ENCODE results near the gene FHL2.

Gene FHL2, protein sequence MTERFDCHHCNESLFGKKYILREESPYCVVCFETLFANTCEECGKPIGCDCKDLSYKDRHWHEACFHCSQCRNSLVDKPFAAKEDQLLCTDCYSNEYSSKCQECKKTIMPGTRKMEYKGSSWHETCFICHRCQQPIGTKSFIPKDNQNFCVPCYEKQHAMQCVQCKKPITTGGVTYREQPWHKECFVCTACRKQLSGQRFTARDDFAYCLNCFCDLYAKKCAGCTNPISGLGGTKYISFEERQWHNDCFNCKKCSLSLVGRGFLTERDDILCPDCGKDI

DNA sequence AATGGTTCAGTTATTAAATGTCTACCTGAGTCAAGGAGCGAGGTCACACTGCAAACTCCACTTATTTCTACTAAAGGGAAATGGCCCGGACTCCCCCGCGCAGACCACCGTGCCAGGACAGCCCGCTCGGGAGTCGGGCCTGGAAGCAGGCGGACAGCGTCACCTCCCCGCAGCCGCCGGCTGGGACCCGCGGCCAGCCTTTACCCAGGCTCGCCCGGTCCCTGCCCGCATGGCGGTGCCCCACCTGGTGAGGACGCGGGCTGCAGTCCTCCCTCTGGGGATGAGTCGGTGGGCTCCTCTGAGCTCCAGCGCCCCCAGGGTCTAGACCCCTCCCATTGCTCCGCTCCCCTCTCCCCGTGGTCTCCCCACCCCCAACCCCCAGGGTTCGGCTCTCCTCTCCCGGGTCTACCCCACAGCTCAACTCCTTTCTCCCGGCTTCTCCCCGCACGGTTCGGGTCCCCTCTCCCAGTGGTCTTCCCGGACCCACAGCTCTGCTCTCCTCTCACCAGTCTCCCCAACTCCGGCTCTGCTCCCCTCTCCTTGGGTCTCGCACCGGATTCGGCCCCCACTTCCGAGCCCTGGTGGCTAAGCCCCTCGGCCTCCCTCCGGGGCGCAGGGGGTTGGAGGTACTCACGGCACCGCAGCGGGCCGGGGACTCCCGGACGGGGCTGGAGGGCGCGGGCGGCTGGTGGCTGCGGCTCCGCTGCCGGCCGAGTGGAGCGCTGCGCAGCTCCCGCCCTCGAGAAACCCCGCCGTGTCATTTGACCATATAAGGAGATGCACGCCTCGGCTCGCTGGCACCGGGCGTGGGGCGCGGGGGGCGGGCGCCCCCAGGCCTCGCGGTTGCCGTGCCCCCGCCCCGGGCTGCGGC lies at the start of gene FHL2:
Gene FHL2 (minus strand): TSS at position 716 of the 871 bp plus-strand sequence. CDS start 12,535 bp downstream, outside the sequence.
- no peak for FAIRE-seq
- DNase-seq (ENCODE audit: extremely low spot score, insufficient read length, low read depth): peak; percentile 44

GRCh38 chr2:105447476-105447875 lies 48.6 kb upstream of the FHL2 start:
- FAIRE-seq: no peak
- no peak for DNase-seq (ENCODE audit: extremely low spot score, insufficient read length, low read depth)

DNA sequence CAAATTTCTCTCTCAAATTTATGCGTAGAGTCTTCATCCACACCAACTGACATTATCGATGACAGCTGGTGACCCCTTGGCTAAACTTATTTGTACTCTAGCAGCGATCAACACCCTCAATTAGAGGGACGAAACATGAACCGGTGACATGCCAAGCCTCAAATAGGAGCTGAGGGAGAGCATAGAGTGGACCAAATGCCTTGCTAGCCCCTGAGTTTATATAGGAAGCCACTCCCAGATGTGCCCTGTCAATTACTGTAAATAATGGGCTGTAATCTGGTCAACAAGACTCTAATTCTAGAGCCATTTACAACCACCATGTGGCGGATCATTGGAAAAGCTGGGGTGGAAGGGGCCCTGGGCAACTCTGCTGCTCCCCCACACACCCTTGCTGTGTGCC lies 47.6 kb upstream of the FHL2 start:
- FAIRE-seq (no peak), DNase-seq (ENCODE audit: extremely low spot score, insufficient read length, low read depth) (no peak)

DNA sequence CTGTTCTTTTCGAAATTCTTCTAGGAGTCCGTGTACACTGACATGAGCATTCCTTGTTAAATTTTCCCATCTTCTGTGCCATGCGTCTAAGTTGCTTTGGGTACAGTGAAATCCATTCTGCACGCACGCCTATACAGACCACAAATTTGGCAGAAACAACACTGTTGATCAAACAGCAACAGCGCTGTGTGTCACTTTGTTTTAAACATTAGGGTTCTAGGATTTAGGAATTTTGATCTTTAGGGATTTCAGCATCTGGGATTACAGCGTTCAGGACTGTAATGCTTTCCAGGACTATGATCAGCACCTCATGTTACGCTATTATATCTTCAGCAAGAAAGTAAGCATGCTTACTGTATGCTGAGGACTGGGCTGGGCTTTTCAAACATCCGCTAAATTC lies 47.1 kb upstream of the FHL2 start:
- FAIRE-seq (no peak), DNase-seq (ENCODE audit: extremely low spot score, insufficient read length, low read depth) (no peak)

- FAIRE-seq (no peak), DNase-seq (ENCODE audit: extremely low spot score, insufficient read length, low read depth) (no peak)
These were observed 46.6 kb upstream of the FHL2 start for GRCh38 chr2:105445498-105445897.

- DNase-seq (ENCODE audit: extremely low spot score, insufficient read length, low read depth): no peak
- no peak for FAIRE-seq
These were observed 45.1 kb upstream of the FHL2 start for GRCh38 chr2:105443617-105444598.

DNA sequence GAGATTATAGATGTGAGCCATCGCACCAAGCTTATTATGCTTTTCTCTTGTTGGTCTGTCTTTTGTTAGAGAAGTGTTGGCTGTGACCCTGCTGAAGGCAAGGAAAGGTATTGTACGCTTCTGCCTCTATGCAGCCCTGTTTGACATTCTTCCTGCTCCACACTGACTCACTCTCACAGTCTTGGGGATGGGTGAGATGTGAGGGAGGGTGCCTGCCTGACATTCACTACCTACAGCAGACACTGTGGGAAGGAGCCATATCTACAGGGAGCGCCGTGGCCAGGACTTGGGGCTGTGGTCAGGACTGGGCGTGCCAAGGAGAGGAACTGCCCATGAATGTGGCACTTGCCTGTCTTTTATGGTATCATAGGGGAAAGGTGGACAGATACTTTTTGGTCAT lies 43.9 kb upstream of the FHL2 start:
- FAIRE-seq: no peak
- no peak for DNase-seq (ENCODE audit: extremely low spot score, insufficient read length, low read depth)

GRCh38 chr2:105442056-105442455 lies 43.2 kb upstream of the FHL2 start:
- FAIRE-seq (no peak), DNase-seq (ENCODE audit: extremely low spot score, insufficient read length, low read depth) (no peak)

DNA sequence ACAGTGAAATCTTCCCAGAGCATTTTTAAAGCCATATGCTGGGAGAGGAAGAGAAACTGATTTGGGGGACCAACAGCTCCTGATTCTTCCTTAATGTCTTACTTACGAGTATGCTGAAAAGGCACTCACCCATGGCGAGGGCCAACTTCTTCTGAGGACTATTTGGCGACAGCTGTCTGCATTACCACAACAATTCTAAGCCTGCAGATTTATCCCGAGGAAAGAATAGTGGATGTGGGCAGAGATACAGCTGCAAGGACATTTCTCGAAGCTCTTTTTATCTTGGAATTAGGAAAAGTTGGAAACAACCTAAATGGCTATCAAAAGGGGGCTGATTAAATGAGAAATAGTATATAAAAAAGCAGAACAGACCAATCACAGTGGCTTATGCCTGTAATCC lies 40.3 kb upstream of the FHL2 start:
- DNase-seq (ENCODE audit: extremely low spot score, insufficient read length, low read depth) (no peak), FAIRE-seq (no peak)

- FAIRE-seq: no peak
- no peak for DNase-seq (ENCODE audit: extremely low spot score, insufficient read length, low read depth)
These were observed 39.5 kb upstream of the FHL2 start for GRCh38 chr2:105438104-105438929.

GRCh38 chr2:105437708-105438103 lies 38.9 kb upstream of the FHL2 start:
- no peak for DNase-seq (ENCODE audit: extremely low spot score, insufficient read length, low read depth)
- FAIRE-seq: no peak

DNA sequence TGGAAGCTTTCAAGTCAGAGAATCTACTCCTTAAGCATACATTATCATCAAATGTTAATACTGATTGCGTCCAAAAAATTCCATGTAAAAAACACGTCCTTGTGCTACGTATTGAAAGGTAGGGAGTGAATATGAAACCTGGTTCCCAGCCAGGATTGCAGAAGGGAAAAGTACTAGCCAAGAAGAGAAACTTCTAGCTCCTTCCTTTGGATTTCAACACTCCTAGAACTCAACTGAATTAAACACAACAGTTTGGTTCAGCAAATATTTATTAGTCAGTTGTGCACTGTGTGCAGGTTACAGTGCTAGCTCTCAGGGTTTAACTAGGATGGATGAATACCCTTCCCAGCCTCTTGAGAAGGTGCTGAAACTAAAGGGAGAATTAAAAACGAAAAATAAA lies 33.9 kb upstream of the FHL2 start:
- FAIRE-seq: no peak

GRCh38 chr2:105432044-105432399 lies 33.2 kb upstream of the FHL2 start:
- no peak for FAIRE-seq
- DNase-seq (ENCODE audit: extremely low spot score, insufficient read length, low read depth): no peak

More for the DNA sequence above, 33.9 kb upstream of the FHL2 start:
- no peak for DNase-seq (ENCODE audit: extremely low spot score, insufficient read length, low read depth)

DNA sequence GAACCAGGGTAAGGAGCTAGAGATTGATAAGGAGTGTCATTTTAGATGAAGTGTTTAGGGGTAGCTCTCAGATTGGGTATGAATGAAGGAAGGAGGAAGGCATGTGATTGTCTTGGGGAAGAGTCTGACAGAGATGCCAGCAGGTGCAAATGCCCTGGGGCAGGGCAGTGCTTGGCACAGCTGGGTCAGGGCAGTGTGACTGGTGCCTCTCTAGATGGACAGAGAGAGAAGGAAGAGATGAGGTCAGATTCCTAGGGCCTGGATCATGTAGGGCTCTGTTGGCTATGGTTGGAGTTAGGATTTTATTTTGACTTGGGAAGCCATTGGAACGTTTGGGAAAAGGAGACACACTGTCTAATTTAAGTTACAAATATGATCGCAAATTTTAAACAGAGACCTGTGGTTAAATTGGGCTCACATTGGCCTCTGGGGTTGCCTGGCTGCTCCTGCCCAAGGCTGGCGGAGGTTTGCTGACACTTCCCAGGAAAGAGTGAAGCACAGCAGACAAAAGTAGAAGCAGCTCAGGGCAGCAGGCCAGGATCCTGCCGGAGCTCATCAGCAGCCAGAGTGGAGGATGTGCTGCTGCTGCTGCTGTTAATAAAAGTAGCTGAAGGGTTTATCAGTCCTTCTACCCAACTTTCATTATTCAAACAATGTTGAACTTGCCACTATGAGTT lies 32.7 kb upstream of the FHL2 start:
- FAIRE-seq (no peak), DNase-seq (ENCODE audit: extremely low spot score, insufficient read length, low read depth) (no peak)

DNA sequence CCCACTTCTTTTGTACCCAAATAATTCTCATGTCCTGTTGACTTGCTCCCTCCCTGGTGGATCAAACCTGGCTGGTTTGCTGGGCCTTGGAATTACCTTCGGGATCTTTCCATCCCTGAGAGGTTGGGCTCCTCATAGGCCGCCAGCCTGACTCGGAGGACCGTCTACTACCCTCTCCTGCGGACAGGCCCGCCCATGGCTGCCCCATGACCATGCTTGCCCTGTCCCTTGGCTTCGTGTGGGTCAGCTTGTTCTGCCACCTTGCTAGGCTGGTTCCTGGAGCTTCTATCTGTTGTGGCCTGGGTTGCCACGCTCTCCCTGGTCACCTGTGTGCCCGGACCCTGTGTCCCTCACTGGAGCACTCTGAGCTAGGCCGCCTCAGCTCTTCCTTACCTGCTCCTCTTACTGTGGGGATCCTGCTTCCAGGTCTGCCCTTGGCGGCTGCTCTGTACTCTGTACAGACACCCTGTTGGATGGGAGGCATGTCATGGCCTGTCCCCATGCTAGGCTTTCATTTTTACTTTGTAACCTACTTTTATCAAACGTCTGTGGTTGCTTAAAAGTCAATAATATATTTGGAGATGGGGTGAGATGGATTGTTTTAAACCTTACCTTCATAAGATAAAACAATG lies 29.7 kb upstream of the FHL2 start:
- no peak for FAIRE-seq
- DNase-seq (ENCODE audit: extremely low spot score, insufficient read length, low read depth): no peak

GRCh38 chr2:105427485-105427884 lies 28.6 kb upstream of the FHL2 start:
- DNase-seq (ENCODE audit: extremely low spot score, insufficient read length, low read depth) (no peak), FAIRE-seq (no peak)

DNA sequence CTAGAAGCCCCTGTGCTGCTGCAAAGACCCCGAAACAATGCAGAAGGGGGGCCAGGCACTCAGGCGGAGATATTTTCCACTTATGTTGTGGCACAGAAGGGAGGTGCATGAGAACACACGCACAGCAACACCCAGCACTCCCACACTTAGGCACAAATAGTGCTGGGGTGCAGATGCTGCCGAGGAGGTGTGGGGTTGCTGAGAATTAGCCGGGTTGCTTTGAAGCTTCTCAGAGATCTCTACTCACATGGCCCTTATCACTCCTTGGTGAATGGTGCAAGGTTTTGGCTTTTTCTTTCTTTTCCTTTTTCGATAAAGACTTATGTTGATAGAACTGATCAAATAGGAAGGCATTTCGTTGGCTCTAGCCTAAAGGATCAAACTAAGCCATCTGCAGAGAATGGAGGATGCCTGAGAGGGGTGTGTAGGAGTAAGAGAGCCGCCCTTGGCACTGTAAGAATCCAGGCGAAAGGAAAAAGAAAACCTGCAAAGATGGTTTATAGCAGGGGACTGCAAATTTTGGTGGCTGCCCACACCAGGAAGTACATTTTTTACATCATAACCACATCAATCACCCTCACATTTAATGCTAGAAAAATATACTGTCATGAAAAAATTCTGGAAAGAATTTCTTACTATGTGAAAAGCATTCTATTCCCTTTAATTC lies 27.9 kb upstream of the FHL2 start:
- DNase-seq (ENCODE audit: extremely low spot score, insufficient read length, low read depth) (no peak), FAIRE-seq (no peak)
